HCT116 (cell line): ENCODE measurements around the gene ACOXL. TPM values are rescaled to one million over a fixed set of nuclear protein-coding genes. Genes with fewer than 3 reads are reported as not detected.

Source experiments
- ATAC-seq: fragments of 200-7000 bp; cut with Tn5 transposase; 2 replicates; pipeline ENCODE4 v1.9.1; 2020; ENCODE audit warnings: mild to moderate bottlenecking, moderate library complexity
- BruUV-seq: library from RNA; stranded (reverse); fragments of 400-500 nt; replicated peaks from 2 replicates; lab custom pipeline; 2021; lab: Mats Ljungman, UMichigan
- CTCF ChIA-PET: fragments of 300-600 bp; sonication (Branson Sonifier 250); formaldehyde crosslinking; loops from one replicate; lab custom pipeline; 2021; ENCODE audit warnings: antibody characterized with exemption; lab: Charles Lee
- POLR2A ChIA-PET: fragments of 300-600, 350-600 bp; sonication (Branson Sonifier 250); formaldehyde crosslinking; loops from one replicate; lab custom pipeline; 2021; ENCODE audit warnings: antibody characterized with exemption; lab: Charles Lee
- RAD21 ChIA-PET, 2 experiments: fragments of 300-600 bp; sonication (Branson Sonifier 250); formaldehyde crosslinking; loops; one replicate each; lab custom pipeline; 2023; ENCODE audit warnings: low total read pairs in 2 of 2; ENCODE audit not compliant: uncharacterized antibody in 2 of 2, unreplicated experiment in 2 of 2, low non-redundant PET in 1 of 2; lab: Charles Lee
- DNase-seq: peaks from one replicate; pipeline ENCODE4 v3.0.0-alpha.2; 2010; ENCODE audit warnings: low read depth, low spot score
- H2AFZ ChIP-seq: fragments of 200-600 bp; shearing (Covaris generic), sonication (generic); 2 replicates; pipeline ENCODE4 v1.6.1; 2017; ENCODE audit warnings: low read depth, mixed run types, mixed read lengths, antibody characterized with exemption, low read length; ENCODE audit not compliant: poor library complexity, severe bottlenecking
- H3K27ac ChIP-seq: 2 replicates; pipeline ENCODE4 v1.5.1; 2012; ENCODE audit warnings: low read depth, low read length
- H3K27me3 ChIP-seq: fragments of 200-600 bp; sonication (generic); 2 replicates; pipeline ENCODE4 v1.6.1; 2016; ENCODE audit warnings: mixed run types, low read length, mixed read lengths; ENCODE audit not compliant: insufficient read depth
- H3K36me3 ChIP-seq, 2 experiments: fragments of 200-500 bp in 1 of 2; fragments of 200-600 bp in 1 of 2; sonication (Bioruptor generic) in 1 of 2; sonication (generic) in 1 of 2; 2 replicates each; pipeline versions ENCODE4 v1.5.1 to v1.6.1; 2014 to 2016; ENCODE audit warnings: low read length in 2 of 2, inconsistent platforms in 1 of 2, mixed read lengths in 1 of 2, mixed run types in 1 of 2; ENCODE audit not compliant: insufficient read depth in 2 of 2, control insufficient read depth in 1 of 2
- H3K4me1 ChIP-seq, 2 experiments: fragments of 200-600 bp in 1 of 2; sonication (generic) in 1 of 2; 2 replicates each; pipeline versions ENCODE4 v1.5.1 to v1.6.1; 2012 to 2017; ENCODE audit warnings: low read length in 2 of 2, inconsistent platforms in 1 of 2, mild to moderate bottlenecking in 1 of 2, mixed read lengths in 1 of 2, mixed run types in 1 of 2, moderate library complexity in 1 of 2; ENCODE audit not compliant: insufficient read depth in 2 of 2, control insufficient read depth in 1 of 2
- H3K4me2 ChIP-seq: fragments of 200-600 bp; sonication (generic); 2 replicates; pipeline ENCODE4 v1.6.1; 2017; ENCODE audit warnings: mixed run types, low read length, mixed read lengths
- H3K4me3 ChIP-seq, 2 experiments: fragments of 200-600 bp in 1 of 2; sonication (generic) in 1 of 2; replicated peaks in 1 of 2; 2 replicates each; pipeline ENCODE4 v1.5.1; 2011 to 2016; ENCODE audit warnings: low read length in 2 of 2, control low read depth in 1 of 2, low read depth in 1 of 2, mild to moderate bottlenecking in 1 of 2, mixed read lengths in 1 of 2, mixed run types in 1 of 2
- H3K79me2 ChIP-seq: fragments of 200-600 bp; sonication (generic); 2 replicates; pipeline ENCODE4 v1.6.1; 2017; ENCODE audit warnings: mild to moderate bottlenecking, mixed run types, low read length, moderate library complexity, mixed read lengths; ENCODE audit not compliant: insufficient read depth
- H3K9ac ChIP-seq: fragments of 200-600 bp; sonication (generic); 2 replicates; pipeline ENCODE4 v1.6.1; 2016; ENCODE audit warnings: low read length, mixed read lengths
- H3K9me2 ChIP-seq: fragments of 200-600 bp; sonication (generic), shearing (Covaris generic); 2 replicates; pipeline ENCODE4 v1.6.1; 2017; ENCODE audit warnings: mixed run types, mild to moderate bottlenecking, moderate library complexity; ENCODE audit not compliant: insufficient read depth
- H3K9me3 ChIP-seq, 2 experiments: fragments of 200-500 bp in 1 of 2; fragments of 200-600 bp in 1 of 2; sonication (Bioruptor generic) in 1 of 2; sonication (generic) in 1 of 2; 2 replicates each; pipeline ENCODE4 v1.6.1; 2014 to 2017; ENCODE audit warnings: low read length in 2 of 2, mixed read lengths in 2 of 2, inconsistent platforms in 1 of 2, low read depth in 1 of 2, mild to moderate bottlenecking in 1 of 2, mixed run types in 1 of 2, moderate library complexity in 1 of 2; ENCODE audit not compliant: control insufficient read depth in 1 of 2, insufficient read depth in 1 of 2
- H4K20me1 ChIP-seq: fragments of 200-600 bp; sonication (generic), shearing (Covaris generic); 2 replicates; pipeline ENCODE4 v1.6.1; 2017; ENCODE audit warnings: mixed run types, mild to moderate bottlenecking, moderate library complexity; ENCODE audit not compliant: insufficient read depth
- CEBPB ChIP-seq: IDR thresholded peaks from 2 replicates; pipeline ENCODE4 v1.6.1; 2012; ENCODE audit warnings: low read depth
- EZH2 ChIP-seq: fragments of 200-600 bp; sonication (generic); IDR thresholded peaks from 2 replicates; pipeline ENCODE4 v1.6.1; 2017; ENCODE audit warnings: antibody characterized with exemption, mixed run types
- EZH2phosphoT487 ChIP-seq: fragments of 200-600 bp; IDR thresholded peaks from 2 replicates; pipeline ENCODE4 v1.6.1; 2018; ENCODE audit warnings: antibody characterized with exemption, borderline replicate concordance
- POLR2A ChIP-seq: IDR thresholded peaks from 2 replicates; pipeline ENCODE4 v1.7.0; 2011; ENCODE audit warnings: borderline replicate concordance; ENCODE audit not compliant: insufficient read depth, insufficient read length; ENCODE audit errors: extremely low read depth
- POLR2AphosphoS5 ChIP-seq: IDR thresholded peaks from 2 replicates; pipeline ENCODE4 v1.6.1; 2011; ENCODE audit warnings: mild to moderate bottlenecking, low read depth, low read length, moderate library complexity
- RAD21 ChIP-seq: IDR thresholded peaks from 2 replicates; pipeline ENCODE4 v1.6.1; 2012; ENCODE audit warnings: low read depth, mild to moderate bottlenecking
- SIN3A ChIP-seq: IDR thresholded peaks from 2 replicates; pipeline ENCODE4 v1.6.1; 2012; ENCODE audit warnings: low read depth
- SRF ChIP-seq: IDR thresholded peaks from 2 replicates; pipeline ENCODE4 v1.6.1; 2012; ENCODE audit warnings: low read depth
- TCF7L2 ChIP-seq: IDR thresholded peaks from 2 replicates; pipeline ENCODE4 v1.7.0; 2011; ENCODE audit warnings: borderline replicate concordance, inconsistent platforms; ENCODE audit not compliant: insufficient read depth, insufficient read length; ENCODE audit errors: extremely low read depth
- YY1 ChIP-seq: IDR thresholded peaks from 2 replicates; pipeline ENCODE4 v1.6.1; 2011; ENCODE audit warnings: low read length, low read depth, moderate library complexity, mild to moderate bottlenecking; ENCODE audit not compliant: insufficient replicate concordance; ENCODE audit errors: extremely low read depth
- ZNF274 ChIP-seq: fragments of 200-500 bp; sonication (Bioruptor generic); IDR thresholded peaks from 2 replicates; pipeline ENCODE4 v1.6.1; 2014; ENCODE audit warnings: mild to moderate bottlenecking, low read depth, low read length, inconsistent platforms
- intact Hi-C: fragments of 100-400 bp; cut with micrococcal nuclease; formaldehyde crosslinking; loops from 2 replicates; pipeline ENCODE4 v1.10.0; 2022
- total RNA-seq: library from RNA; stranded (reverse); gene quantifications from one replicate; pipeline ENCODE4 v1.2.1, GENCODE V29; 2021; ENCODE audit not compliant: unreplicated experiment
- TF ChIP-seq, protein P1 (sequence below): IDR thresholded peaks from 2 replicates; pipeline ENCODE4 v1.6.1; 2012
- TF ChIP-seq, protein P2 (sequence below), 3 experiments: fragments of 200-600 bp in 1 of 3; sonication (generic) in 1 of 3; IDR thresholded peaks in 2 of 3; conservative IDR thresholded peaks in 1 of 3; 2 replicates each; pipeline ENCODE4 v1.5.1; 2012 to 2017; ENCODE audit warnings: low read depth in 2 of 3, low read length in 2 of 3, antibody characterized with exemption in 1 of 3, borderline replicate concordance in 1 of 3, control low read depth in 1 of 3, mild to moderate bottlenecking in 1 of 3, mixed read lengths in 1 of 3, mixed run types in 1 of 3, moderate library complexity in 1 of 3; ENCODE audit not compliant: insufficient read depth in 1 of 3

ACOXL gene
- total RNA-seq, 1 experiment from 2014 or later, result 5.5 TPM

DNA sequence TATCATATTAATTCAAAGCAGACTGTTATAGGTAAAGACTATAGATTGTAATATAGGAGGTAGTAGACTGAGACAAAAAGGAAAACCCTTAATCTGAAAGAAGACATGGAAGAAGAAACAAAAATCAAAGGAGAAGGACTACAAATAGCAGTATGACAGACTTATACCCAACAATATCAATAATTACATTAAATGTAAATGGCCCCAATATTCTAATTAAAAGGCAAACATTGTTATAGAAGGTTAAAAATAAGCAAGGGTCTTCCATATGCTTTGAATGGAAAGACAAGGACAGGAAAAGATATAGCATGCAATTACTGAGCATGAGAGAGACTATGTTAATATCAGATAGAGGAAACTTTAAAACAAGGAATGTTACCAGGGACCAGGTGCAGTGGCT, 278.8 kb downstream of the ACOXL start:
- no peak overlapping the region for H3K9ac ChIP-seq
- H3K4me1 ChIP-seq, result no peaks in the 10 kb centered on the region
- RAD21 ChIA-PET, result no interaction called here
- intact Hi-C loops, result no loop called here
- H3K36me3 ChIP-seq, result no peaks in the 10 kb centered on the region
- H3K79me2 ChIP-seq, result no peaks in the 10 kb centered on the region
- H3K9me2 ChIP-seq, result no peaks in the 10 kb centered on the region
- DNase-seq (no peak), ATAC-seq (no peak)
- H2AFZ ChIP-seq, result no peak overlapping the region
- POLR2A ChIA-PET, result no interaction called here
- TF ChIP-seq ZNF274, result no peak
- TF ChIP-seq SIN3A, result no peak
- TF ChIP-seq YY1, result no peak
- TF ChIP-seq TCF7L2, result no peak
- no peak for TF ChIP-seq POLR2AphosphoS5
- TF ChIP-seq, protein P1, sequence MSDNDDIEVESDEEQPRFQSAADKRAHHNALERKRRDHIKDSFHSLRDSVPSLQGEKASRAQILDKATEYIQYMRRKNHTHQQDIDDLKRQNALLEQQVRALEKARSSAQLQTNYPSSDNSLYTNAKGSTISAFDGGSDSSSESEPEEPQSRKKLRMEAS, result no peak
- no peak for TF ChIP-seq EZH2phosphoT487
- TF ChIP-seq POLR2A, result no peak
- TF ChIP-seq RAD21, result no peak
- TF ChIP-seq EZH2, result no peak
- TF ChIP-seq, protein P2, sequence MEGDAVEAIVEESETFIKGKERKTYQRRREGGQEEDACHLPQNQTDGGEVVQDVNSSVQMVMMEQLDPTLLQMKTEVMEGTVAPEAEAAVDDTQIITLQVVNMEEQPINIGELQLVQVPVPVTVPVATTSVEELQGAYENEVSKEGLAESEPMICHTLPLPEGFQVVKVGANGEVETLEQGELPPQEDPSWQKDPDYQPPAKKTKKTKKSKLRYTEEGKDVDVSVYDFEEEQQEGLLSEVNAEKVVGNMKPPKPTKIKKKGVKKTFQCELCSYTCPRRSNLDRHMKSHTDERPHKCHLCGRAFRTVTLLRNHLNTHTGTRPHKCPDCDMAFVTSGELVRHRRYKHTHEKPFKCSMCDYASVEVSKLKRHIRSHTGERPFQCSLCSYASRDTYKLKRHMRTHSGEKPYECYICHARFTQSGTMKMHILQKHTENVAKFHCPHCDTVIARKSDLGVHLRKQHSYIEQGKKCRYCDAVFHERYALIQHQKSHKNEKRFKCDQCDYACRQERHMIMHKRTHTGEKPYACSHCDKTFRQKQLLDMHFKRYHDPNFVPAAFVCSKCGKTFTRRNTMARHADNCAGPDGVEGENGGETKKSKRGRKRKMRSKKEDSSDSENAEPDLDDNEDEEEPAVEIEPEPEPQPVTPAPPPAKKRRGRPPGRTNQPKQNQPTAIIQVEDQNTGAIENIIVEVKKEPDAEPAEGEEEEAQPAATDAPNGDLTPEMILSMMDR (IDR thresholded peaks at IDR 0.05 in 2 of 3, conservative IDR thresholded peaks at IDR 0.05 in 1 of 3; ENCODE audit: borderline replicate concordance in 1 of 3, insufficient read depth in 1 of 3, low read depth in 2 of 3, low read length in 2 of 3), result no peak
- no peak for TF ChIP-seq SRF
- TF ChIP-seq CEBPB, result no peak
- H3K9me3 ChIP-seq, result no peaks in the 10 kb centered on the region; a peak in 1 of 4 replicates
- H3K27ac ChIP-seq, result no peak overlapping the region
- no peak overlapping the region for H3K4me2 ChIP-seq
- H3K27me3 ChIP-seq, result no peaks in the 10 kb centered on the region
- no peak overlapping the region for H3K4me3 ChIP-seq
- CTCF ChIA-PET, result no interaction called here
- BruUV-seq, result no TSS peak
- H4K20me1 ChIP-seq, result no peaks in the 10 kb centered on the region
